DMS114 treated with DMSO at 0.1 percent for 48 hours (cell line): ENCODE data around the gene WNK1.
A peak's percentile ranks its signal among the peaks of the same experiment; 100 is the strongest.
"Not testable (repeated sequence)": the region's sequence is repeated elsewhere in the genome, so short reads cannot be mapped to it uniquely, and the experiment has no call there.

Experiments
- DNase-seq: peaks from one replicate; lab custom pipeline; 2025; ENCODE audit not compliant: unreplicated experiment; lab: John Stamatoyannopoulos, UW

The WNK1 gene

GRCh38 chr12:777550-778047 is 25.2 kb downstream of the WNK1 start:
- peak; percentile 30 for DNase-seq

GRCh38 chr12:778615-779014 is 26.2 kb downstream of the WNK1 start:
- DNase-seq, result no peak

- DNase-seq, result peak; percentile 95
These were observed 27.7 kb downstream of the WNK1 start for GRCh38 chr12:779745-780734.

GRCh38 chr12:780750-781379 is 28.5 kb downstream of the WNK1 start:
- DNase-seq, result peak; percentile 70

- DNase-seq, result no peak
These were observed 33.3 kb downstream of the WNK1 start for GRCh38 chr12:785706-786105.

GRCh38 chr12:788288-788687 is 35.9 kb downstream of the WNK1 start:
- no peak for DNase-seq

GRCh38 chr12:788762-789161 is 36.4 kb downstream of the WNK1 start:
- DNase-seq, result not testable (repeated sequence)

GRCh38 chr12:789852-790563 is 37.6 kb downstream of the WNK1 start:
- no peak for DNase-seq

- no peak for DNase-seq
These were observed 38.2 kb downstream of the WNK1 start for GRCh38 chr12:790608-791007.

GRCh38 chr12:793037-793436 is 40.7 kb downstream of the WNK1 start:
- DNase-seq, result no peak

- no peak for DNase-seq
These were observed 41.3 kb downstream of the WNK1 start for GRCh38 chr12:793711-794110.

- DNase-seq, result no peak
These were observed 42.9 kb downstream of the WNK1 start for GRCh38 chr12:795305-795704.

- no peak for DNase-seq
These were observed 48.0 kb downstream of the WNK1 start for GRCh38 chr12:800401-800800.

GRCh38 chr12:802242-803120 is 50.1 kb downstream of the WNK1 start:
- DNase-seq, result no peak

- peak; percentile 19 for DNase-seq
These were observed 52.7 kb downstream of the WNK1 start for GRCh38 chr12:805022-805632.

GRCh38 chr12:806200-806791 is 53.9 kb downstream of the WNK1 start:
- no peak for DNase-seq

GRCh38 chr12:807041-807735 is 54.8 kb downstream of the WNK1 start:
- DNase-seq, result no peak

GRCh38 chr12:810116-810515 is 57.7 kb downstream of the WNK1 start:
- DNase-seq, result no peak
